HepG2 (cell line): ENCODE measurements around the gene ARFGAP3. TPM values are rescaled to one million over a fixed set of nuclear protein-coding genes. Genes with fewer than 3 reads are reported as not detected.

Source experiments
- ATAC-seq: fragments of 200-7000 bp; cut with Tn5 transposase; 3 replicates; pipeline ENCODE4 v1.9.1; 2020; ENCODE audit warnings: mild to moderate bottlenecking, moderate library complexity
- BruUV-seq: library from RNA; stranded (reverse); fragments of 400-500 nt; replicated peaks from 2 replicates; lab custom pipeline; 2021; lab: Mats Ljungman, UMichigan
- CTCF ChIA-PET: fragments of 300-600 bp; formaldehyde crosslinking; extraction: SDS; loops from one replicate; lab custom pipeline; 2021; ENCODE audit warnings: low total read pairs, inconsistent platforms, low intra/inter-chr PET ratio; lab: Yijun Ruan, JAX
- POLR2A ChIA-PET: fragments of 350-600 bp; sonication (Branson Sonifier 250); formaldehyde crosslinking; loops from one replicate; lab custom pipeline; 2020; ENCODE audit warnings: antibody characterized with exemption, inconsistent platforms; lab: Yijun Ruan, JAX
- DNase-seq: peaks from one replicate; pipeline ENCODE4 v3.0.0-alpha.2; 2015; ENCODE audit warnings: low spot score
- FAIRE-seq: peaks from 3 replicates; lab custom pipeline; 2011; peaks lifted over from hg19 to GRCh38; lab: Jason Lieb, UNC
- H2AFZ ChIP-seq: one replicate; pipeline ENCODE4 v1.6.1; 2011; ENCODE audit warnings: low read length, inconsistent platforms
- H3K27ac ChIP-seq: fragments of 300-600 bp; 3 replicates; pipeline ENCODE4 v1.8.0; 2011; ENCODE audit warnings: mixed run types, mild to moderate bottlenecking, mixed read lengths, low read length, inconsistent platforms; ENCODE audit not compliant: insufficient read depth; ENCODE audit errors: extremely low read length
- H3K27me3 ChIP-seq, 2 experiments: fragments of 200-600 bp in 1 of 2; 2 replicates in 1 of 2; 3 replicates in 1 of 2; pipeline versions ENCODE4 v1.6.0 to v1.8.0; 2011; ENCODE audit warnings: low read length in 2 of 2, mild to moderate bottlenecking in 2 of 2, moderate library complexity in 2 of 2, inconsistent platforms in 1 of 2; ENCODE audit not compliant: insufficient read depth in 2 of 2, control insufficient read depth in 1 of 2
- H3K36me3 ChIP-seq, 2 experiments: fragments of 200-600 bp in 1 of 2; replicated peaks in 1 of 2; 2 replicates in 1 of 2; 3 replicates in 1 of 2; pipeline versions ENCODE4 v1.5.1 to v1.8.0; 2011; ENCODE audit warnings: low read length in 2 of 2, inconsistent platforms in 1 of 2; ENCODE audit not compliant: insufficient read depth in 2 of 2, control insufficient read depth in 1 of 2
- H3K4me1 ChIP-seq: 2 replicates; pipeline ENCODE4 v1.5.1; 2012; ENCODE audit warnings: low read length, inconsistent platforms; ENCODE audit not compliant: insufficient read depth
- H3K4me2 ChIP-seq: 2 replicates; pipeline ENCODE4 v1.6.0; 2011; ENCODE audit warnings: low read depth, low read length, inconsistent platforms
- H3K4me3 ChIP-seq, 3 experiments: fragments of 200-600 bp in 1 of 3; sonication (generic), shearing (Covaris generic) in 1 of 3; replicated peaks in 1 of 3; 2 replicates each; pipeline ENCODE4 v1.5.1; 2011 to 2016; ENCODE audit warnings: low read length in 3 of 3, inconsistent platforms in 2 of 3, low read depth in 2 of 3, mild to moderate bottlenecking in 2 of 3, control low read depth in 1 of 3, mixed read lengths in 1 of 3; ENCODE audit not compliant: insufficient read depth in 1 of 3
- H3K79me2 ChIP-seq: one replicate; pipeline ENCODE4 v1.6.1; 2011; ENCODE audit warnings: low read length, inconsistent platforms; ENCODE audit not compliant: insufficient read depth
- H3K9ac ChIP-seq: 2 replicates; pipeline ENCODE4 v1.6.0; 2011; ENCODE audit warnings: mild to moderate bottlenecking, low read depth, low read length, inconsistent platforms; ENCODE audit not compliant: insufficient read depth
- H3K9me3 ChIP-seq: 2 replicates; pipeline ENCODE4 v1.5.1; 2012; ENCODE audit warnings: mild to moderate bottlenecking, low read length
- H4K20me1 ChIP-seq: 2 replicates; pipeline ENCODE4 v1.6.0; 2011; ENCODE audit warnings: inconsistent platforms, mild to moderate bottlenecking, low read length, moderate library complexity; ENCODE audit not compliant: insufficient read depth
- FOXA3 ChIP-seq: IDR thresholded peaks from 2 replicates; pipeline ENCODE4 v1.6.1; 2016; ENCODE audit warnings: missing genetic modification reagents, missing compliant biosample characterization
- GLI4 ChIP-seq: sonication (generic); formaldehyde crosslinking; IDR thresholded peaks from 2 replicates; pipeline ENCODE4 v1.5.1; 2020; ENCODE audit warnings: missing genetic modification reagents, mild to moderate bottlenecking, moderate library complexity, borderline replicate concordance
- HNRNPL ChIP-seq: fragments of 200-400 bp; formaldehyde crosslinking; IDR thresholded peaks from 2 replicates; pipeline ENCODE4 v1.6.1; 2017; ENCODE audit warnings: mild to moderate bottlenecking, low read depth, low read length
- HOXA5 ChIP-seq: sonication (generic); formaldehyde crosslinking; IDR thresholded peaks from 2 replicates; pipeline ENCODE4 v1.4.0; 2020; ENCODE audit warnings: missing genetic modification reagents
- KDM4B ChIP-seq: sonication (generic); formaldehyde crosslinking; IDR thresholded peaks from 2 replicates; pipeline ENCODE4 v1.4.0; 2020; ENCODE audit warnings: missing genetic modification reagents
- LRRFIP1 ChIP-seq: sonication (generic); formaldehyde crosslinking; conservative IDR thresholded peaks from 2 replicates; pipeline ENCODE4 v1.4.0; 2020; ENCODE audit warnings: missing genetic modification reagents
- SP2 ChIP-seq: sonication (generic); formaldehyde crosslinking; IDR thresholded peaks from 2 replicates; pipeline ENCODE4 v1.5.1; 2020; ENCODE audit warnings: mild to moderate bottlenecking, missing genetic modification reagents
- TOPORS ChIP-seq: sonication (generic); formaldehyde crosslinking; IDR thresholded peaks from 2 replicates; pipeline ENCODE4 v1.8.0; 2023; ENCODE audit warnings: mild to moderate bottlenecking, missing genetic modification reagents
- ZNF235 ChIP-seq: sonication (generic); formaldehyde crosslinking; IDR thresholded peaks from 2 replicates; pipeline ENCODE4 v1.8.1; 2023; ENCODE audit warnings: mild to moderate bottlenecking, missing genetic modification reagents, borderline replicate concordance
- ZNF343 ChIP-seq: sonication (generic); formaldehyde crosslinking; IDR thresholded peaks from 2 replicates; pipeline ENCODE4 v1.4.0; 2020; ENCODE audit warnings: mild to moderate bottlenecking, missing genetic modification reagents
- ZNF569 ChIP-seq: sonication (generic); formaldehyde crosslinking; IDR thresholded peaks from 2 replicates; pipeline ENCODE4 v1.5.0; 2020; ENCODE audit warnings: mild to moderate bottlenecking, missing genetic modification reagents, moderate library complexity, borderline replicate concordance
- ZNF615 ChIP-seq: sonication (generic); formaldehyde crosslinking; IDR thresholded peaks from 2 replicates; pipeline ENCODE4 v1.5.0; 2020; ENCODE audit warnings: mild to moderate bottlenecking, missing genetic modification reagents, borderline replicate concordance
- WGBS: methylation state at CpG from one replicate; pipeline ENCODE4 v1.1.6; 2017; ENCODE audit warnings: low lambda C conversion rate; 5-methylcytosine and 5-hydroxymethylcytosine counted together
- in situ Hi-C: cut with HindIII; loops from 2 replicates; pipeline ENCODE4 v1.10.0; 2017; ENCODE audit warnings: low pct_unique_long_range_greater_than_20kb; ENCODE audit not compliant: extremely low pct_ligation_motif_present
- intact Hi-C: fragments of 100-400 bp; cut with micrococcal nuclease; formaldehyde crosslinking; loops from one replicate; pipeline ENCODE4 v1.10.0; 2022; ENCODE audit not compliant: unreplicated experiment
- polyA plus RNA-seq, 8 experiments: library from polyadenylated mRNA; depleted of rRNA in 3 of 8; stranded (reverse) in 7 of 8; unstranded in 1 of 8; fragments of >200 nt; fragmentation: Illumina TruSeq in 4 of 8; extraction: Trizol in 4 of 8; gene quantifications; 2 replicates each; pipeline versions ENCODE4 v1.2.1 to v1.2.3, GENCODE V29; 2011 to 2016; ENCODE audit warnings: low read depth in 4 of 8, missing spikeins in 1 of 8, mixed read lengths in 1 of 8; ENCODE audit not compliant: insufficient read depth in 1 of 8
- total RNA-seq, 5 experiments: library from RNA; depleted of rRNA; stranded (reverse); fragments of >200 nt; fragmentation: Illumina TruSeq; extraction: Trizol; gene quantifications; 2 replicates each; pipeline ENCODE4 v1.2.3, GENCODE V29; 2016; ENCODE audit warnings: low read depth in 1 of 5
- TF ChIP-seq, protein P1 (sequence below): IDR thresholded peaks from 2 replicates; pipeline ENCODE4 v1.6.1; 2016; ENCODE audit warnings: mild to moderate bottlenecking
- TF ChIP-seq, protein P2 (sequence below): sonication (generic); formaldehyde crosslinking; IDR thresholded peaks from 2 replicates; pipeline ENCODE4 v1.5.0; 2020; ENCODE audit warnings: mild to moderate bottlenecking, low read depth, missing genetic modification reagents, borderline replicate concordance
- TF ChIP-seq, protein P3 (sequence below): sonication (generic); formaldehyde crosslinking; IDR thresholded peaks from 2 replicates; pipeline ENCODE4 v1.4.0; 2020; ENCODE audit warnings: missing genetic modification reagents
- TF ChIP-seq, protein P4 (sequence below), 2 experiments: sonication (generic) in 1 of 2; formaldehyde crosslinking in 1 of 2; IDR thresholded peaks; 2 replicates each; pipeline versions ENCODE4 v1.4.0 to v1.6.1; 2018 to 2020; ENCODE audit warnings: missing genetic modification reagents in 2 of 2, borderline replicate concordance in 1 of 2, low read depth in 1 of 2, mild to moderate bottlenecking in 1 of 2, missing biosample characterization in 1 of 2

ARFGAP3 gene
- total and polyA plus RNA-seq, 2 of the 13 experiments (the other 11 are each of a cell fraction or from before 2014, with no cell fraction given) = 41.7 to 61.6 TPM

DNA sequence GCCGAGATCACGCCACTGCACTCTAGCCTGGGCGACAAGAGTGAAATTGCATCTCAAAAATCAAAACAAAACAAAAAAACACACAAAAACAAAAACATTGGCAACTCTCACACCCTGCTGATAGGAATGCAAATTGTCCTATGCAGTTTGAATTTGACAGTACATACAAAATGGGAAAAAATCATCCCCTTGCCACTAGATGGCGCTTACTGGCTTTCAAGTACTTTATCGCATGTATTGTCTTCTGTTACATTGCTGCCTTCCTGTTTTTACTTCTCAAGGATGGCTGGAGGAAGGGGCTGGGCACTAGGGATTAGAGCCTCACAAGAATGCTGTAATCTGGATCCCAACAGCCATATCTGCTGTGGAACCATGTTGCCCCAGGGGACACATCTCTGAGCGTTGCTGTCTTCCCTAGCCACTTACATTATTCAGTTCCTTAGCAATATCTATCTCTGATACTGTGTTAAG is 77.0 kb downstream of the ARFGAP3 start:
- Histone ChIP-seq H3K36me3 (no peaks in the 10 kb centered on the region), H3K79me2 (no peaks in the 10 kb centered on the region), H3K4me2 (peak overlapping the region; percentile 49), H3K4me1 (peaks cover 13% of the 10 kb centered on the region; the same call in 1 of the 2 replicates), H3K27ac (no peak overlapping the region), H2AFZ (no peak overlapping the region), H3K27me3 (no peaks in the 10 kb centered on the region; a peak in 2 of 5 replicates), H4K20me1 (no peaks in the 10 kb centered on the region), H3K9ac (no peak overlapping the region), H3K9me3 (no peaks in the 10 kb centered on the region), H3K4me3 (no peak overlapping the region)
- peak; percentile 86 for ATAC-seq
- CTCF ChIA-PET = interaction anchor here (1.1 to 2.3 kb wide), 7 partner anchors 15 to 311 kb away, joined by 3 to 30 read pairs (median 6); no protein-coding TSS in a partner anchor
- no TSS peak for BruUV-seq
- peak; percentile 87 for DNase-seq
- 3% methylated on average over 6 of the region's 6 CpGs for WGBS
- POLR2A ChIA-PET = no interaction called here
- intact Hi-C loops = loop anchor here (2.0 to 5.0 kb wide), 2 partner anchors 21 to 87 kb away; no protein-coding TSS in a partner anchor
- FAIRE-seq = peak; percentile 92
- in situ Hi-C loops = no loop called here
- no peak for TF ChIP-seq ZNF615
- no peak for TF ChIP-seq SP2 (CRISPR knock-in tag)
- TF ChIP-seq ZNF235 = no peak
- no peak for TF ChIP-seq KDM4B
- TF ChIP-seq, protein P1, sequence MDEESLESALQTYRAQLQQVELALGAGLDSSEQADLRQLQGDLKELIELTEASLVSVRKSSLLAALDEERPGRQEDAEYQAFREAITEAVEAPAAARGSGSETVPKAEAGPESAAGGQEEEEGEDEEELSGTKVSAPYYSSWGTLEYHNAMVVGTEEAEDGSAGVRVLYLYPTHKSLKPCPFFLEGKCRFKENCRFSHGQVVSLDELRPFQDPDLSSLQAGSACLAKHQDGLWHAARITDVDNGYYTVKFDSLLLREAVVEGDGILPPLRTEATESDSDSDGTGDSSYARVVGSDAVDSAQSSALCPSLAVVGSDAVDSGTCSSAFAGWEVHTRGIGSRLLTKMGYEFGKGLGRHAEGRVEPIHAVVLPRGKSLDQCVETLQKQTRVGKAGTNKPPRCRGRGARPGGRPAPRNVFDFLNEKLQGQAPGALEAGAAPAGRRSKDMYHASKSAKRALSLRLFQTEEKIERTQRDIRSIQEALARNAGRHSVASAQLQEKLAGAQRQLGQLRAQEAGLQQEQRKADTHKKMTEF = peak; percentile 41; the same call in 1 of the 2 replicates
- TF ChIP-seq, protein P2, sequence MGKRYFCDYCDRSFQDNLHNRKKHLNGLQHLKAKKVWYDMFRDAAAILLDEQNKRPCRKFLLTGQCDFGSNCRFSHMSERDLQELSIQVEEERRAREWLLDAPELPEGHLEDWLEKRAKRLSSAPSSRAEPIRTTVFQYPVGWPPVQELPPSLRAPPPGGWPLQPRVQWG (CRISPR knock-in tag) = no peak
- TF ChIP-seq HOXA5 = no peak
- TF ChIP-seq, protein P3, sequence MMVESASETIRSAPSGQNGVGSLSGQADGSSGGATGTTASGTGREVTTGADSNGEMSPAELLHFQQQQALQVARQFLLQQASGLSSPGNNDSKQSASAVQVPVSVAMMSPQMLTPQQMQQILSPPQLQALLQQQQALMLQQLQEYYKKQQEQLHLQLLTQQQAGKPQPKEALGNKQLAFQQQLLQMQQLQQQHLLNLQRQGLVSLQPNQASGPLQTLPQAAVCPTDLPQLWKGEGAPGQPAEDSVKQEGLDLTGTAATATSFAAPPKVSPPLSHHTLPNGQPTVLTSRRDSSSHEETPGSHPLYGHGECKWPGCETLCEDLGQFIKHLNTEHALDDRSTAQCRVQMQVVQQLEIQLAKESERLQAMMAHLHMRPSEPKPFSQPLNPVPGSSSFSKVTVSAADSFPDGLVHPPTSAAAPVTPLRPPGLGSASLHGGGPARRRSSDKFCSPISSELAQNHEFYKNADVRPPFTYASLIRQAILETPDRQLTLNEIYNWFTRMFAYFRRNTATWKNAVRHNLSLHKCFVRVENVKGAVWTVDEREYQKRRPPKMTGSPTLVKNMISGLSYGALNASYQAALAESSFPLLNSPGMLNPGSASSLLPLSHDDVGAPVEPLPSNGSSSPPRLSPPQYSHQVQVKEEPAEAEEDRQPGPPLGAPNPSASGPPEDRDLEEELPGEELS (CRISPR knock-in tag) = no peak
- no peak for TF ChIP-seq HNRNPL
- TF ChIP-seq LRRFIP1 (CRISPR knock-in tag) = no peak
- TF ChIP-seq FOXA3 (CRISPR knock-in tag) = peak; percentile 30; the same call in 1 of the 2 replicates
- TF ChIP-seq GLI4 (CRISPR knock-in tag) = no peak
- TF ChIP-seq, protein P4, sequence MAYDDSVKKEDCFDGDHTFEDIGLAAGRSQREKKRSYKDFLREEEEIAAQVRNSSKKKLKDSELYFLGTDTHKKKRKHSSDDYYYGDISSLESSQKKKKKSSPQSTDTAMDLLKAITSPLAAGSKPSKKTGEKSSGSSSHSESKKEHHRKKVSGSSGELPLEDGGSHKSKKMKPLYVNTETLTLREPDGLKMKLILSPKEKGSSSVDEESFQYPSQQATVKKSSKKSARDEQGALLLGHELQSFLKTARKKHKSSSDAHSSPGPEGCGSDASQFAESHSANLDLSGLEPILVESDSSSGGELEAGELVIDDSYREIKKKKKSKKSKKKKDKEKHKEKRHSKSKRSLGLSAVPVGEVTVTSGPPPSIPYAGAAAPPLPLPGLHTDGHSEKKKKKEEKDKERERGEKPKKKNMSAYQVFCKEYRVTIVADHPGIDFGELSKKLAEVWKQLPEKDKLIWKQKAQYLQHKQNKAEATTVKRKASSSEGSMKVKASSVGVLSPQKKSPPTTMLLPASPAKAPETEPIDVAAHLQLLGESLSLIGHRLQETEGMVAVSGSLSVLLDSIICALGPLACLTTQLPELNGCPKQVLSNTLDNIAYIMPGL (CRISPR knock-in tag; IDR thresholded peaks at IDR 0.05; ENCODE audit: borderline replicate concordance in 1 of 2, low read depth in 1 of 2) = peak; percentile 29 to 70; a peak in 1 of 4 replicates
- TF ChIP-seq TOPORS (CRISPR knock-in tag) = no peak
- TF ChIP-seq ZNF569 (CRISPR knock-in tag) = no peak
- TF ChIP-seq ZNF343 (CRISPR knock-in tag) = no peak
